ENCODE measurements around the gene GRB14. TPM values are rescaled to one million over a fixed set of nuclear protein-coding genes. Genes with fewer than 3 reads are reported as not detected.

Gene GRB14
- total RNA-seq, 4 donors from 2014 or later = 3.2 to 22.3 (median 5.6) TPM

DNA sequence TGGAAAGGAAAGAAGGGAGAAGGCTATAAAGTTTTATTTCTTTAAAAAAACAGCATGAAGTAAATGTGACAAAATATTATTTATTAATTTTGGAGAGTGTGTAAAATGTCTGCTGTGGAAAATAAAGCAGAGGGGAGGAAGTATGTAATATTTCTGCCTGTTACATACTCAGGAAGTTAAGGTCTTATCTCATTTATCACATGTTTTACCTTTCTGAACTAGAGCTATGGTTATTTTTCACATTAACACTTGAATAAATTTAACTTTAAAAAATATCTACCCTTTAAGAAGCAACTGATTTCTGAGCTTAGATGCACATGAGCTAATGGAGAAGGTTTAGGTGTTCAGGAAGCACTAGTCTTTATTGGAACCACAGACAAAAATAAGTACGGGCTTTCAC is 148.3 kb downstream of the GRB14 start:
- TF ChIP-seq, protein P1, sequence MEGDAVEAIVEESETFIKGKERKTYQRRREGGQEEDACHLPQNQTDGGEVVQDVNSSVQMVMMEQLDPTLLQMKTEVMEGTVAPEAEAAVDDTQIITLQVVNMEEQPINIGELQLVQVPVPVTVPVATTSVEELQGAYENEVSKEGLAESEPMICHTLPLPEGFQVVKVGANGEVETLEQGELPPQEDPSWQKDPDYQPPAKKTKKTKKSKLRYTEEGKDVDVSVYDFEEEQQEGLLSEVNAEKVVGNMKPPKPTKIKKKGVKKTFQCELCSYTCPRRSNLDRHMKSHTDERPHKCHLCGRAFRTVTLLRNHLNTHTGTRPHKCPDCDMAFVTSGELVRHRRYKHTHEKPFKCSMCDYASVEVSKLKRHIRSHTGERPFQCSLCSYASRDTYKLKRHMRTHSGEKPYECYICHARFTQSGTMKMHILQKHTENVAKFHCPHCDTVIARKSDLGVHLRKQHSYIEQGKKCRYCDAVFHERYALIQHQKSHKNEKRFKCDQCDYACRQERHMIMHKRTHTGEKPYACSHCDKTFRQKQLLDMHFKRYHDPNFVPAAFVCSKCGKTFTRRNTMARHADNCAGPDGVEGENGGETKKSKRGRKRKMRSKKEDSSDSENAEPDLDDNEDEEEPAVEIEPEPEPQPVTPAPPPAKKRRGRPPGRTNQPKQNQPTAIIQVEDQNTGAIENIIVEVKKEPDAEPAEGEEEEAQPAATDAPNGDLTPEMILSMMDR (IDR thresholded peaks at IDR 0.05; ENCODE audit: low read depth) = no peak

DNA sequence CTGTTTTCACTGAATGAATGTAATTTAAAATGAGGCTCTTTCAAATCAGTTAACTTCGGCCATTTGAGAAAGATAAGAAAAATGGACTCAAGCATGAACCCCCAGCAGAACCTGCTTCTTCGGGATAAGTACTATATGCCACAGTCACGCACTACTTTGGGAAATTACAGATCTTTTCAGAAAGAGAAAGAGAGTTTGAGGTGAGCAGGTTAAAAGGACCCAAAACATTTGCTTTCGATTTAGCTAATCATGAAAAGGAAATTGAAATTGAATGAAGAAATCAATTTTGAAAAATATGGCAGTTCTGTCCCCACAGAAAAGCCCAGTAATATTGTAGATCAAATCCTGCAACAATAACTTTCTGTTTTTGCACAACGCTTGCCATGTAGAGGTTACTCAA is 156.9 kb downstream of the GRB14 start:
- TF ChIP-seq, protein P1 (IDR thresholded peaks at IDR 0.05; ENCODE audit: low read depth) = no peak

DNA sequence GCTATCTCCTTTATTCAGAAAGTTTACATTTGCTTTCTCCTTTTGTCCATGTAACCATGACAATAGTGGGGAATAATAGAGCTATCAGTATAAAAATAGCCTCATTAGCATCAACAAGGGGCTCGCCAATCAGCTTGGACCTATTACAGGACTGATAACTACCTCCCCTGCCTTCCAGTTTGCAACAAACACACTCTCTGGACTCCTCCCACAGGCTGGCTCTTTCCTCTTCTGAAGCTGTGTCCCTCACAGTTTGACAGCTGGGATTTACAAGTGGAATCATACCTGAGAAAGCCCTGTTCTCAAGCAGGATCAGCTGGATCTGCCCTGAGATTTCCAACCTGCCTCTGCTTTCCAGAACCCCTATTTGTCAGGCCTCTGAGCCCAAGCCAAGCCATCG is 162.5 kb downstream of the GRB14 start:
- TF ChIP-seq, protein P1 (IDR thresholded peaks at IDR 0.05; ENCODE audit: low read depth) = no peak

DNA sequence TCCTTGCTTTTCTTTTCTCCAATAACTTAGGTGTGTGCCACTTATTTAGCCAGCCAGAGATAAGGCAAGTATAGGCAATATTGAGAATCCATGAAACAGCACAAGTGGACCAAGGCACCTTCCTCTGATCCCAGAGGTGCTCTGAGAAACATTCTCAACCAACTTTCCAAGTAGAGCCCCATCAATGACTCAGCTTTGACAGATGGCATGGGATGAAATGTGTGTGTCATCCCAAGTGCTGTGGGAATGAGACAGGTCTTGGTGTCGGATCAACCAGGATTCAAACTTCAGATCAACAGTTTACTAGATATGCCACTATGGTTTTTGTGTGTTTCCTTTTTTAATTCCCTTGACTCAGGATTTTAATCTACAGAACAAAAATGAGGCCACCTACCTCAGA is 164.0 kb downstream of the GRB14 start:
- TF ChIP-seq, protein P1 (IDR thresholded peaks at IDR 0.05; ENCODE audit: low read depth) = no peak

DNA sequence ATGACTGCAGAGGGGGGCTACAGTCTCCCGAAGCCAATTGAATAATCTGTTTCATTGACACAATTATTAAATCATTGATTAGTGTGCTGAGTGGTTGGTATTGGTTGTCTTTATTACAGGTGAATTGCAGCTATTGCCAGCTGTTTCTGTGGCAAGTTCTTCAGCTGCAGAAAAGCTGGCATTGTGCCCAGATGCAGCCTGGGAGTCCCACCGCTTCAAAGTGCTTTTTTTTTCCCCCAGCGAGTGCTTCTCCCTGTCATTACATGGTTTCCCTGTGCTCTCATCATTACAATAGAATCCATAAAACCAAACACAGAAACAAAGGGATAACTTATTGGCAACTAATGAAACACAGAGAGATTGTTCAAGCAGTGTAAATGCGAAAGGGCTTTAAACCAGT is 164.7 kb downstream of the GRB14 start:
- TF ChIP-seq, protein P1 (IDR thresholded peaks at IDR 0.05; ENCODE audit: low read depth) = no peak

DNA sequence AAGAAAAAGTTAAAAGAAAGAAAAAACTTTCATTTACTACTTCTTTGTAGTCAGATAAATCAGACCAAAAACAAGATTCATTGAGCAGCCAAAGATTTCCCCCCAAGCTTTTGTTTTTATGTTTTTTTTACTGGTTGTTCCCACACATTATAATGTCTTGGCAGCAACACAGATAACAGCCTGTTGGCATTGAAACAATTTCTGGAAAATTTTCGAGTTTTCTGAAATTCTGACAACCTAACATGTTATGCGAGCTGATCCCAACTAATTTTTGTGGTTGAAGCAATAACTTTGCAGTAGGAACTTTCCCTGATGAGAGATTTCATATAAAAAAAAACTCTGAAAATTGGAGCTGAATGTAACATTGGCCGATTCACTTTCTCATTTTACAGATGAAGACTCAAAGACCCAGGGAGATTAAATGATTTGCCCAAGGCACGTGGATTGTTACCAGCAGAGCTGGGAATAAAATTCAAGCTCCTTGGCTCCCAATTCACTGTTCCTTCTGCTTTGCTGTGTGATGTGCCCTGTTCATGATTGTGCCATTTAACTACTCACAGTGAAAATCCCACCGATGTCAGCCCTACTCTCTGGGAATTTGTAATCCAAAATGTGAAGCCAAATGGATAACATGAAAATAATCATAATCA is 167.5 kb downstream of the GRB14 start:
- TF ChIP-seq, protein P1 (IDR thresholded peaks at IDR 0.05; ENCODE audit: low read depth) = no peak

DNA sequence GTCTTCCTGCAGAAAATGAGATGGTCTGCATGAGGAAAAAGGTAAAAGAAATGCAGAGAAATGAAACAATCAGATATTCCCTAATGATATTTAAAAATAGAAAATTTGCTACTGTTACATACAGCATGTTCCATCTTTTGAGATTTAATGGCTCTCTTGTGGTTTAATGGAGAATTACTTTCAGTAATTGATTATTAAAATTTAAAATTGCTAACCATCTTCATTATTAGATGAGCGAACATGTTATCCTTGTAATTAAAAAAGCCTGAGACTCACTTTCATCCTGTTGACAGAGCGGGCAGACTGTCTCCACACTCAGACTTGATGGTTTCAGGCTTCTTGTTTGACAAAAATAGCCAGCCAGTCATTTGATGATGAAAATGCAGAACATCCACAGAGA is 171.0 kb downstream of the GRB14 start:
- TF ChIP-seq, protein P1 (IDR thresholded peaks at IDR 0.05; ENCODE audit: low read depth) = no peak

Measured in subcutaneous adipose tissue (tissue), 4 donors.